HepG2 (cell line): ENCODE measurements around the gene GFOD1. TPM values are rescaled to one million over a fixed set of nuclear protein-coding genes. Genes with fewer than 3 reads are reported as not detected.

ENCODE experiments used
- ATAC-seq: fragments of 200-7000 bp; cut with Tn5 transposase; 3 replicates; pipeline ENCODE4 v1.9.1; 2020; ENCODE audit warnings: mild to moderate bottlenecking, moderate library complexity
- BruUV-seq: library from RNA; stranded (reverse); fragments of 400-500 nt; replicated peaks from 2 replicates; lab custom pipeline; 2021; lab: Mats Ljungman, UMichigan
- CTCF ChIA-PET: fragments of 300-600 bp; formaldehyde crosslinking; extraction: SDS; loops from one replicate; lab custom pipeline; 2021; ENCODE audit warnings: low total read pairs, inconsistent platforms, low intra/inter-chr PET ratio; lab: Yijun Ruan, JAX
- POLR2A ChIA-PET: fragments of 350-600 bp; sonication (Branson Sonifier 250); formaldehyde crosslinking; loops from one replicate; lab custom pipeline; 2020; ENCODE audit warnings: antibody characterized with exemption, inconsistent platforms; lab: Yijun Ruan, JAX
- DNase-seq: peaks from one replicate; pipeline ENCODE4 v3.0.0-alpha.2; 2015; ENCODE audit warnings: low spot score
- FAIRE-seq: peaks from 3 replicates; lab custom pipeline; 2011; peaks lifted over from hg19 to GRCh38; lab: Jason Lieb, UNC
- H2AFZ ChIP-seq: one replicate; pipeline ENCODE4 v1.6.1; 2011; ENCODE audit warnings: low read length, inconsistent platforms
- H3K27ac ChIP-seq: fragments of 300-600 bp; 3 replicates; pipeline ENCODE4 v1.8.0; 2011; ENCODE audit warnings: mixed run types, mild to moderate bottlenecking, mixed read lengths, low read length, inconsistent platforms; ENCODE audit not compliant: insufficient read depth; ENCODE audit errors: extremely low read length
- H3K27me3 ChIP-seq, 2 experiments: fragments of 200-600 bp in 1 of 2; 2 replicates in 1 of 2; 3 replicates in 1 of 2; pipeline versions ENCODE4 v1.6.0 to v1.8.0; 2011; ENCODE audit warnings: low read length in 2 of 2, mild to moderate bottlenecking in 2 of 2, moderate library complexity in 2 of 2, inconsistent platforms in 1 of 2; ENCODE audit not compliant: insufficient read depth in 2 of 2, control insufficient read depth in 1 of 2
- H3K36me3 ChIP-seq, 2 experiments: fragments of 200-600 bp in 1 of 2; replicated peaks in 1 of 2; 2 replicates in 1 of 2; 3 replicates in 1 of 2; pipeline versions ENCODE4 v1.5.1 to v1.8.0; 2011; ENCODE audit warnings: low read length in 2 of 2, inconsistent platforms in 1 of 2; ENCODE audit not compliant: insufficient read depth in 2 of 2, control insufficient read depth in 1 of 2
- H3K4me1 ChIP-seq: 2 replicates; pipeline ENCODE4 v1.5.1; 2012; ENCODE audit warnings: low read length, inconsistent platforms; ENCODE audit not compliant: insufficient read depth
- H3K4me2 ChIP-seq: 2 replicates; pipeline ENCODE4 v1.6.0; 2011; ENCODE audit warnings: low read depth, low read length, inconsistent platforms
- H3K4me3 ChIP-seq, 3 experiments: fragments of 200-600 bp in 1 of 3; sonication (generic), shearing (Covaris generic) in 1 of 3; replicated peaks in 1 of 3; 2 replicates each; pipeline ENCODE4 v1.5.1; 2011 to 2016; ENCODE audit warnings: low read length in 3 of 3, inconsistent platforms in 2 of 3, low read depth in 2 of 3, mild to moderate bottlenecking in 2 of 3, control low read depth in 1 of 3, mixed read lengths in 1 of 3; ENCODE audit not compliant: insufficient read depth in 1 of 3
- H3K79me2 ChIP-seq: one replicate; pipeline ENCODE4 v1.6.1; 2011; ENCODE audit warnings: low read length, inconsistent platforms; ENCODE audit not compliant: insufficient read depth
- H3K9ac ChIP-seq: 2 replicates; pipeline ENCODE4 v1.6.0; 2011; ENCODE audit warnings: mild to moderate bottlenecking, low read depth, low read length, inconsistent platforms; ENCODE audit not compliant: insufficient read depth
- H3K9me3 ChIP-seq: 2 replicates; pipeline ENCODE4 v1.5.1; 2012; ENCODE audit warnings: mild to moderate bottlenecking, low read length
- H4K20me1 ChIP-seq: 2 replicates; pipeline ENCODE4 v1.6.0; 2011; ENCODE audit warnings: inconsistent platforms, mild to moderate bottlenecking, low read length, moderate library complexity; ENCODE audit not compliant: insufficient read depth
- ATF7 ChIP-seq, 2 experiments: fragments of 450-650 bp in 1 of 2; sonication (generic) in 1 of 2; formaldehyde crosslinking in 1 of 2; IDR thresholded peaks; 2 replicates each; pipeline versions ENCODE4 v1.4.0 to v1.6.1; 2016 to 2020; ENCODE audit warnings: antibody characterized with exemption in 1 of 2, mild to moderate bottlenecking in 1 of 2, missing genetic modification reagents in 1 of 2
- KLF15 ChIP-seq: sonication (generic); formaldehyde crosslinking; IDR thresholded peaks from 2 replicates; pipeline ENCODE4 v1.8.1; 2023; ENCODE audit warnings: borderline replicate concordance, mild to moderate bottlenecking, inconsistent platforms, missing genetic modification reagents, mixed read lengths
- SALL2 ChIP-seq: sonication (generic); formaldehyde crosslinking; IDR thresholded peaks from 2 replicates; pipeline ENCODE4 v1.8.1; 2023; ENCODE audit warnings: mild to moderate bottlenecking, missing genetic modification reagents, inconsistent platforms
- ZNF335 ChIP-seq: sonication (generic); formaldehyde crosslinking; IDR thresholded peaks from 2 replicates; pipeline ENCODE4 v1.4.0; 2020; ENCODE audit warnings: missing genetic modification reagents
- WGBS: methylation state at CpG from one replicate; pipeline ENCODE4 v1.1.6; 2017; ENCODE audit warnings: low lambda C conversion rate; 5-methylcytosine and 5-hydroxymethylcytosine counted together
- in situ Hi-C: cut with HindIII; loops from 2 replicates; pipeline ENCODE4 v1.10.0; 2017; ENCODE audit warnings: low pct_unique_long_range_greater_than_20kb; ENCODE audit not compliant: extremely low pct_ligation_motif_present
- intact Hi-C: fragments of 100-400 bp; cut with micrococcal nuclease; formaldehyde crosslinking; loops from one replicate; pipeline ENCODE4 v1.10.0; 2022; ENCODE audit not compliant: unreplicated experiment
- polyA plus RNA-seq, 8 experiments: library from polyadenylated mRNA; depleted of rRNA in 3 of 8; stranded (reverse) in 7 of 8; unstranded in 1 of 8; fragments of >200 nt; fragmentation: Illumina TruSeq in 4 of 8; extraction: Trizol in 4 of 8; gene quantifications; 2 replicates each; pipeline versions ENCODE4 v1.2.1 to v1.2.3, GENCODE V29; 2011 to 2016; ENCODE audit warnings: low read depth in 4 of 8, missing spikeins in 1 of 8, mixed read lengths in 1 of 8; ENCODE audit not compliant: insufficient read depth in 1 of 8
- total RNA-seq, 5 experiments: library from RNA; depleted of rRNA; stranded (reverse); fragments of >200 nt; fragmentation: Illumina TruSeq; extraction: Trizol; gene quantifications; 2 replicates each; pipeline ENCODE4 v1.2.3, GENCODE V29; 2016; ENCODE audit warnings: low read depth in 1 of 5
- TF ChIP-seq, protein P1 (sequence below), 2 experiments: sonication (generic) in 1 of 2; formaldehyde crosslinking in 1 of 2; IDR thresholded peaks; 2 replicates each; pipeline versions ENCODE4 v1.5.1 to v1.6.1; 2011 to 2020; ENCODE audit warnings: borderline replicate concordance in 1 of 2, low read depth in 1 of 2, low read length in 1 of 2, mild to moderate bottlenecking in 1 of 2, missing genetic modification reagents in 1 of 2, moderate library complexity in 1 of 2

The GFOD1 gene
- total and polyA plus RNA-seq, 2 of the 13 experiments (the other 11 are each of a cell fraction or from before 2014, with no cell fraction given) = 1.9 to 6.4 TPM

DNA sequence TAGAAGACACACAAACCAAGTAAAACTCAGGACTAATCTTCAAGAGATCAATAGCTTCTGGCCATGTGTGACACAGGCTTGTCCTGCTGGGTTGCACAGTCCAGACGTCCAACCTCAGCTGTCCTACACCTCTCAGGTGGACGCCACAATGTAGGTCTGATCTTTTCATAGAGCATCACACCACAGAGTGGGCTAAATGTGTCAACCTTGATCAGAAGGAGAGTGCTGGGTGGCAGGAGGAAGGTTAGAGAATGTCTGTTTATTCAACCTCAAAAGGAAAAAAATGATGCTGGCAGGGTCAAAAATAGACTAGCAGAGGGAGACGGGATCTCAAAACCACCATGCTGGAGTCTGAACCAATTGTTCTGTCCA lies 41.7 kb downstream of the GFOD1 start:
- Histone ChIP-seq H3K9ac (no peak overlapping the region), H3K36me3 (no peaks in the 10 kb centered on the region; a peak in 1 of 5 replicates), H4K20me1 (no peaks in the 10 kb centered on the region), H3K79me2 (no peaks in the 10 kb centered on the region), H3K27me3 (no peaks in the 10 kb centered on the region), H3K9me3 (no peaks in the 10 kb centered on the region), H3K4me1 (peaks cover 7% of the 10 kb centered on the region; the same call in 1 of the 2 replicates), H3K27ac (no peak overlapping the region), H2AFZ (no peak overlapping the region), H3K4me3 (no peak overlapping the region), H3K4me2 (no peak overlapping the region)
- no peak for DNase-seq
- no peak for FAIRE-seq
- BruUV-seq = no TSS peak
- POLR2A ChIA-PET = no interaction called here
- in situ Hi-C loops (no loop called here), intact Hi-C loops (no loop called here)
- WGBS = 89% methylated on average over 3 of the region's 3 CpGs
- no peak for ATAC-seq
- no peak for TF ChIP-seq SALL2
- TF ChIP-seq ZNF335 = no peak
- TF ChIP-seq, protein P1, sequence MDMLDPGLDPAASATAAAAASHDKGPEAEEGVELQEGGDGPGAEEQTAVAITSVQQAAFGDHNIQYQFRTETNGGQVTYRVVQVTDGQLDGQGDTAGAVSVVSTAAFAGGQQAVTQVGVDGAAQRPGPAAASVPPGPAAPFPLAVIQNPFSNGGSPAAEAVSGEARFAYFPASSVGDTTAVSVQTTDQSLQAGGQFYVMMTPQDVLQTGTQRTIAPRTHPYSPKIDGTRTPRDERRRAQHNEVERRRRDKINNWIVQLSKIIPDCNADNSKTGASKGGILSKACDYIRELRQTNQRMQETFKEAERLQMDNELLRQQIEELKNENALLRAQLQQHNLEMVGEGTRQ (IDR thresholded peaks at IDR 0.05; ENCODE audit: low read depth, low read length) = no peak
- TF ChIP-seq, protein P1 (CRISPR knock-in tag; IDR thresholded peaks at IDR 0.05; ENCODE audit: borderline replicate concordance) = no peak
- no peak for TF ChIP-seq ATF7 (IDR thresholded peaks at IDR 0.05)
- TF ChIP-seq ATF7 (CRISPR knock-in tag; IDR thresholded peaks at IDR 0.05) = no peak
- TF ChIP-seq KLF15 (CRISPR knock-in tag) = no peak
- TF ChIP-seq, all 625 proteins: peak for 0
- CTCF ChIA-PET = no interaction called here
